NCI-H2227 (cell line): ENCODE measurements around the gene TCF7L1.
"Not testable (repeated sequence)": the region's sequence is repeated elsewhere in the genome, so short reads cannot be mapped to it uniquely, and the experiment has no call there.

Source experiments
- DNase-seq: peaks from one replicate; lab custom pipeline; 2025; ENCODE audit not compliant: unreplicated experiment; lab: John Stamatoyannopoulos, UW

TCF7L1 gene

GRCh38 chr2:85183076-85183475 lies 49.9 kb downstream of the TCF7L1 start:
- DNase-seq: no peak

GRCh38 chr2:85183479-85183878 lies 50.3 kb downstream of the TCF7L1 start:
- DNase-seq: no peak

DNA sequence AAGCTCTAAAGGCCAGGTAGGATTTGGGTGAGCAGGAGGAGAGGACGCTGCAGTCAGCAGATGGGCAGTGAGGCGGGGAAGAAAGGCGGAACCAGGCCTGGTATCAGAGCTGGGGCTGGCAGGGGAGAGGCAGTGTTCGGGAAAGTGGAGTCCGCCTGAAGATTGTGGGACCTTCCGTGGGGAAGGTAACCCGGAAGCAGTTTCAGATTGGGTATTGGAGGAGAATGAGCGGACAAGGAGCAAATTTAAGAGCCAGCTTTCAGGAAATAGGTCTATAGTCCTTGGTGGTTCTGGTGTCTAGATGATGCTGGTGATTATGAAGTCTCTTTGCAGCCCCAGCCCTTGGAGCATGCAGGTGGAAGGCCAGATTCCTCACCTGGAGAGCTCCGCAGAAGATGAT lies 51.0 kb downstream of the TCF7L1 start:
- DNase-seq: no peak

DNA sequence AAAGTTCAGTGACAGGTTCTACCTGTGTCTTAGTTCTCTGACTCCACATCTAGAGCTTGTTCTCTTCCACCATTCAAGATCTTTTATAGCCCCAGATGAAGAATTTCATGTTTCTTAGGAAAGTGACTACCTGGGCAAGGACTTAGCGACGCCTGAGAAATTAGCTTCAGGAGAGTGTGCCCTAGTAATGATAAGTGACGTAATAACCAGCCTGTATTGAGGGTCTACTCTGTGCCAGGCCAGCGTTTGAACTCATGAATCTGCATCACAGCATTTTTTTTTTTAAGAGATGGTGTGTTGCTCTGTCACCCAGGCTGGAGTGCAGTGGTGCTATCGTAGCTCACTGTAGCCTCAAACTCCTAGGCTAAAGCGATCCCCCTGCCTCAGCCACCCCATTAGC lies 51.8 kb downstream of the TCF7L1 start:
- DNase-seq: no peak

- no peak for DNase-seq
These were observed 52.3 kb downstream of the TCF7L1 start for GRCh38 chr2:85185431-85185940.

DNA sequence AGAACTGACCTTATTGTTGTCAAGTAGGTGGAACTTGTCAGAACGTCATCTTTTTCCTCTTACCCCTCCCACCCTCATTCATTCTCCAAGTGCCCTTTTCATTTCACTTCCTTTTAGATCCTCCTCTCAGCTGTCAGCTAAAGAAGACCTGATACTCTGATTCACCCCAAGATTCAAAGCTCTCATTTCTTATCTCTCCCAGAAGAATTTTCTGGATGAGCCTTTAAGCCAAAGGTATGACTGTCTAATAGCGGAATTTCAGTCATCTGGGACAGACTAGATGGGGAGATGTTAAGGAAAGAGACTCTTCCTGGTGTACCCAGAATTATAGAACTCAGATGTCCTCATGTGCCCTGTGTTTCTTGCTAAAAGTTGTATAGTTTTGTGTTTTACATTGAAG lies 53.9 kb downstream of the TCF7L1 start:
- no peak for DNase-seq

GRCh38 chr2:85188852-85189251 lies 55.7 kb downstream of the TCF7L1 start:
- DNase-seq: no peak

DNA sequence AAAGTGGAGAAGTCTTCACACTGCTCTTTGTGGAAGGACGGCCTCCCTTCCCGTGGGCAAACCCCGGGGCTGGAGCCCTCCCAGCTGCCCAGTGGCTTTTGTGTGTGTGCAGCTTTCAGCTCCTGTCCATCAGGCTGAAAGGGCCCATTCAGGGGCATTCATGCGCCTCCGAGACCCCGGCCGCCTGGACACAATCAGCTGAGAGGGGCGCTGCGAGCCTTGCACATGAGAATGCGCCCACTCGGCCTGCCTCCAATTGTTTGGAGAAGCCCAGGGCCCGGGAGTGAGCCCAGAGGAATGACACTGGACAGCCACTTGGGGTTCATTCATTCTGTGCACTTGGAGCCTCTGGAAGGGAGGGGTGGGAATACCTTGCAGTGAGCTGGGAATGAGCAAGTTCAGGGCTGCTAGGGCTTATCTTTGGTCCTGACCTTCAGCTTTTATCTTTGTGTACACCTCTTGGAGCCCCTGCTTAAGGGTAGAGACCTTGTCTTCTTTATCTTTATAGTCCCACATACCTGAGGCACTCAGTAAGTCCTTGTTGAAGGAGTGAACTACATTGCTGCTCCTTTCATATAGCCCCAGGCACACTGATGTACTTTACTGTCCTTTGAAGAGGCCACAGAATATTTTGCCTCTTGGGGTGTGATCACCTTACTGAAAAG lies 56.5 kb downstream of the TCF7L1 start:
- no peak for DNase-seq

- no peak for DNase-seq
These were observed 58.0 kb downstream of the TCF7L1 start for GRCh38 chr2:85191157-85191556.

DNA sequence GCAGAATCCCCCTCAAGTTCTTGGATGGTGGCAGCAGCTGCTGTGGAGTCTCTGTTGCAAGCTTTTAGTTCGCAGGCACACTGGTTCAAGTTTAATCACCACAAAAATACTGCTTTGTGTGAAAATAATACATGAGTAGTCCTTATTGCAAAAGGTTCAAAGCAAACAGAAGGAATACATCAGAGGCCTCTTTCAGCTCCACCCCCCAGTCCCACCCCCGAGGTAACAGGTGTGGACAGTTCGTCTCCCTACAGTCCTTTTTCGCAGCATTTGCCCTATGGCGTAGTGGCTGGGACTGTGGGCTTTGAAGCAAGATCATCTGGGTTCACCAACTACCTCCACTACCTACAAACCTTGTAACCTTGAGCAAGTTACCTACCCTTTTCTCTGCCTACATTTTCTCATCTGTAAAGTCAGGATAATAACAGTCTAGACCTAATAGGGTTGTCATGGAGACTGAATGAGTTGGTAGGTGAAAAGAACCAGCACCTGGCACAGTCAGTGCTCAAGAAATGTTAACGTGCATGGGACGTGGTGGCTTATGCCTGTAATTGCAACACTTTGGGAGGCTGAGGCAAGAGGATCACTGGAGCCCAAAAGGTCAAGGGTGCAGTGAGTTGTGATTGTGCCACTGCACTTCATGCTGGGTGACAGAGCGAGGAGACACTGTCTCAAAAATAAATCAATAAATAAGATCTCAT lies 61.7 kb downstream of the TCF7L1 start:
- no peak for DNase-seq

- DNase-seq: no peak
These were observed 62.8 kb downstream of the TCF7L1 start for GRCh38 chr2:85195956-85196355.

DNA sequence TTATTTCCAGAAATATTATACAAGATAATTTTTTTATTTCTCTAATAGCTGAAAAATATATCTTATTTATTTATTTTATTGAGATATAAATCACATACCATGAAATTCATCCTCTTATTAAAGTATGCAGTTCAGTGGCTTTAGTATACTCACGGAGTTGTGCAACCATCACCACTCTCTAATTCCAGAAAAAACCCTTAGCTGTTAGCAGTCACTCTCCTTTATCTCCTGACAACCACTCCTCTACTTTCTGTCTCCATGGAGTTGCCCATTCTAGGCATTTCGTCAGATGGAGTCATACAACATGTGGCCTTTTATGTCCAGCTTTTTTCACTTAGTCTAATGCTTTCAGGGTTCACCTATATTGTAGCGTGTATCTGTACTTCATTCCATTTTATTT lies 66.5 kb downstream of the TCF7L1 start:
- DNase-seq: no peak

DNA sequence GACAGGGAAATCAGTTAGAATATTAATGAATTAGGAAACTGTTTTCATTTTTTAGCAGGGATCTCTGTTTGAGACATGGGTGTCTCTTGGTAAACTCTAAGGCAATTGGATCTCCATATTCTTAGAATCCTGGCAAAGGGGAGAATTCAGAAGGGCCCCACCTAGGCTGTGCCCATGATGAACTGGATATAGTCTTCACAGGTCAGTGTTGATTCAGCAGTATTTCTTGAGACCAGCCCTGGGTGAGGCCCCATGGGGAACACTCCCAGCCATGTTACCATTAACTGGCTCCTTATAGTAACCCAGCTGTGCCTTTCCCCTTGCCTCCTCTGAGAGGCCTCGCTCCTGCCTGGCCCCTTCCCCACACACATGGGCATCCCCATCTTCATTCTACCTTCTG lies 76.7 kb downstream of the TCF7L1 start:
- DNase-seq: no peak

GRCh38 chr2:85210511-85210910 lies 77.3 kb downstream of the TCF7L1 start:
- no peak for DNase-seq

GRCh38 chr2:85211606-85212005 lies 78.4 kb downstream of the TCF7L1 start:
- DNase-seq: not testable (repeated sequence)

- no peak for DNase-seq
These were observed 79.6 kb downstream of the TCF7L1 start for GRCh38 chr2:85212841-85213240.

GRCh38 chr2:85213404-85213803 lies 80.2 kb downstream of the TCF7L1 start:
- DNase-seq: no peak

DNA sequence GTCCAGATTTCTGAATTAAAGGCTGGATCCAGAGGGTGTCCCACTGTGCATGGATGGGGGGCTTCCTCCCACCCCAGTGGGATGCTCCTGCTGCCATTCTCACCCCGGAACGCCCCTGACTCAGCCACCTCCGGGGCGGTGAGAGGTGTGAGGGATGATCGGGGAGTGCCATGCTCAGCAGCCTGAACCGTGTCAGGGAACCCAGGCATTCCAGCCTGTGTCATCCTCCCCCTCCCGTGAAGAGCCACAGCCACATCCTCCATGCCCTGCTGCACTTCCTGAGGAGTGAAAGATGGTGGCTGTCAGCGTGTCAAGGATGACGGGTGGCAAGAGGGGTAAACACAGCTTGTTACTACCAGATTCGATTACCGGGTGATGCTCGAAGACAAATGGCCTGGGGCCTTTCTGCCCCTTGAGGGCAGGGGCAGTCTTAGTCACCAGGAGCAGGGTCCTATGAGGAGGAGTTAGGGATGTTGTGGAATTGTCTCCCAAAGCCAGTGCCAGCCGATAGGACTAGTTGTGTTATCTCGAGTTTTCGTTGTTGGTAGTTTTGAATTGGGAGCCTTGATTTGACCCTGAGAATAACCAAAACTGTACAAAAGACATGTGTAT lies 80.8 kb downstream of the TCF7L1 start:
- no peak for DNase-seq

DNA sequence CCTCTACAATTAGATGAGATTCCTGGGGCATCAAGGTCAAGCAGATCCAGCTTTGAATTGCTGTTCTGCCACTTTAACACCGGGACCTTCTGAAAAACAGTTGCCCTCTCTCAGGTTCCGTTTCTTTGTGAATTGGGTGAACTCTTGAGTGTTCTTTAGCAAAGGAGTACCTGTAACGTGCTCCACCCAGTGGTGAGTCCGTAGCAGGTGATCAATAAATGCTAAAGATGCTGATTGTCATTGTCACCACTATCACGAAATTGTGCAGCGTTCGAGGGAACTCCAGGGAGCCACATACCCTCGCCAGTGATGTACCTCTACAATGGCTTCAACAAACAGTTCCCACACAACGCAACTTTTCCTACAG lies 81.9 kb downstream of the TCF7L1 start:
- DNase-seq: peak; percentile 35

- peak; percentile 65 for DNase-seq
These were observed 82.5 kb downstream of the TCF7L1 start for GRCh38 chr2:85215448-85216401.

GRCh38 chr2:85216927-85217326 lies 83.7 kb downstream of the TCF7L1 start:
- DNase-seq: no peak
